ENCODE measurements around the gene MAP3K7CL.
"Not testable (repeated sequence)": the region's sequence is repeated elsewhere in the genome, so short reads cannot be mapped to it uniquely, and the experiment has no call there.

The MAP3K7CL gene

DNA sequence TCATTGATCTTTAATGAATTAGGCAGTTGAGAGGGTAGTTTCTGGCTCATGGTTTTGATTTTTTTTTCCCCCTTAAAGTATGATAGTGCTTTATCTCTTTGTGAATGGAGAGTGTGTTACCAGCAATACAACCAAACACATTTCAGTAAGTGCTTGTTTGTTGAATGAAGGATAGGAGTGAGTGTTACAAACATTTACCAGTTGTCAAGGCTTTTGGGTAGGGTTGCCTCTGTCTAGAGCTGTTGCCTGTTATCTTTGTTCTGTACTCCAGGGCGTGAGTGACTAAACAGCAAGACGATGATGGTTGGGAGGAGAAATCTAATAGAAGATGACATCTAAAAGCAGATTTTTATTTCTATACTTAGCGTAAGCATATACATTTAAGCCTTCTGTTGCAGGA lies 21.5 kb downstream of the MAP3K7CL start:
- Histone ChIP-seq H3K4me1 (ENCODE audit: control insufficient read depth, insufficient read depth, low read length, poor library complexity, severe bottlenecking) (no peaks in the 10 kb centered on the region), H3K4me3 (ENCODE audit: insufficient read depth, low read depth, low read length, poor library complexity, severe bottlenecking) (no peak overlapping the region), H3K9me3 (ENCODE audit: control insufficient read depth, low read length) (no peaks in the 10 kb centered on the region), H3K27me3 (replicated peaks; ENCODE audit: control insufficient read depth, insufficient read depth, low read length, poor library complexity, severe bottlenecking) (no peaks in the 10 kb centered on the region), H3K27ac (ENCODE audit: insufficient read depth, low read length, poor library complexity, severe bottlenecking) (no peak overlapping the region), H3K36me3 (ENCODE audit: control insufficient read depth, insufficient read depth, low read length) (peaks cover 3% of the 10 kb centered on the region)
- no peak for DNase-seq

DNA sequence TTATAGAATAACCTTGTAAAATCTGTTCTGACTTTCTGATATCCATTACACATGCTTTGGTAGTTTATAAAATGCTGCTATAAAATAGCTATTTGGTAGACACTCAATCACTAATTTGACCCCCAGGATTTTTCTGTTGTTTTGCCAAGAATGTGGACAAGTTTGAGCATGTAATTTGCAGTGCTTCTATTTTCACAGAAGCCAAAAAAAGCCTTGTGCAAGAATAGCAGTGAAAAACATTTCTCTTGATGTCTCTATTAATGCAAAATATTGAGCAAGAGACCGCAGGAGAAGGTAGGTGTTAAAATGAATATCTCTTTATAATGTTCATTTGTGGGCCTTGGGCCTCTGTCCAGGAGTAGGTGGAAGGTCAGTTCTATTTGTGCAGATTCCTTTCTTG lies 22.5 kb downstream of the MAP3K7CL start:
- Histone ChIP-seq H3K27ac (ENCODE audit: insufficient read depth, low read length, poor library complexity, severe bottlenecking) (no peak overlapping the region), H3K9me3 (ENCODE audit: control insufficient read depth, low read length) (no peaks in the 10 kb centered on the region), H3K4me3 (ENCODE audit: insufficient read depth, low read depth, low read length, poor library complexity, severe bottlenecking) (no peak overlapping the region), H3K36me3 (ENCODE audit: control insufficient read depth, insufficient read depth, low read length) (peaks cover 3% of the 10 kb centered on the region), H3K4me1 (ENCODE audit: control insufficient read depth, insufficient read depth, low read length, poor library complexity, severe bottlenecking) (no peaks in the 10 kb centered on the region), H3K27me3 (replicated peaks; ENCODE audit: control insufficient read depth, insufficient read depth, low read length, poor library complexity, severe bottlenecking) (no peaks in the 10 kb centered on the region)
- no peak for DNase-seq

GRCh38 chr21:29154270-29154669 lies 23.8 kb downstream of the MAP3K7CL start:
- Histone ChIP-seq H3K4me3 (ENCODE audit: insufficient read depth, low read depth, low read length, poor library complexity, severe bottlenecking) (no peak overlapping the region), H3K27me3 (replicated peaks; ENCODE audit: control insufficient read depth, insufficient read depth, low read length, poor library complexity, severe bottlenecking) (no peaks in the 10 kb centered on the region), H3K36me3 (ENCODE audit: control insufficient read depth, insufficient read depth, low read length) (peaks cover 3% of the 10 kb centered on the region), H3K4me1 (ENCODE audit: control insufficient read depth, insufficient read depth, low read length, poor library complexity, severe bottlenecking) (no peaks in the 10 kb centered on the region), H3K9me3 (ENCODE audit: control insufficient read depth, low read length) (no peaks in the 10 kb centered on the region), H3K27ac (ENCODE audit: insufficient read depth, low read length, poor library complexity, severe bottlenecking) (no peak overlapping the region)
- DNase-seq, result no peak

DNA sequence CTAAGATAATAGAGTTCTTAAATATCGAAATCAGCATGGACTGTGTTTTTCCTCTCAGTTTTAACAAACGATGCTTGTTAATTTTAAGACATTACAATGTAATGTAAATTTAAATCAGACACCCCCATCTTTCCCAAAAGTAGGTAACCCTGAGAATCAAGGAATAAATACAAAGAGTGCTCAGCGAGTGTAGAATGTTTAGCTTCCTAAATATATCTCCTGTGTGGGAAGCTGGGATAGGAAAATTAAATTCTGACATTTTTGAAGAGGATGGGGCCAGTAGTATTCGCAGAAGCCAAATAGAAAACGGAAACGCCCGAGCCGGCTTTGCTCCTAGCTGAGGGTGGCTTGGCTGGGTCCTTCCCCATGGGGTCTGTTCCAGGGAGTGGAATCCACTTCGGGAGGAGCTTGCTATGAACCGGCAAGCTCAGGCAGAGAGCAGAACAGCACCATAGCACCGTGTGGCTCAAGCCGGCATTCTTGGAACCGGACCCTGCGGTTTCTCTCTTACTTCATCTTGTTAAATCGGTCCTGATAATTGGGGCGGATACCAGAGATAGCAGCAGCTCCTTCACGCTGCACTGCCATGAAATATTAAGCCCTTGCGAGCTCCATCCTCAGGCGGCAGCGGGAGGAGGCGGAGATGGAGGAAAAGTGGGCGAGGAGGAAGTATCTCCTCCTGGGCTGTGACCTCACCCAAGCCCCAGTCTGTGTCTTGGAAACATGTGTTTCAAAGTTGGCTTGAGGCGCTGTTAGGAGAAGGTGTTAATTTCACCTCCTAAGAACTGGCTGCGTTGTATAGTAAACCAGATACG lies 24.9 kb downstream of the MAP3K7CL start:
- Histone ChIP-seq H3K4me3 (ENCODE audit: insufficient read depth, low read depth, low read length, poor library complexity, severe bottlenecking) (no peak overlapping the region), H3K9me3 (ENCODE audit: control insufficient read depth, low read length) (no peaks in the 10 kb centered on the region), H3K27me3 (replicated peaks; ENCODE audit: control insufficient read depth, insufficient read depth, low read length, poor library complexity, severe bottlenecking) (no peaks in the 10 kb centered on the region), H3K4me1 (ENCODE audit: control insufficient read depth, insufficient read depth, low read length, poor library complexity, severe bottlenecking) (no peaks in the 10 kb centered on the region), H3K36me3 (ENCODE audit: control insufficient read depth, insufficient read depth, low read length) (peaks cover 3% of the 10 kb centered on the region), H3K27ac (ENCODE audit: insufficient read depth, low read length, poor library complexity, severe bottlenecking) (no peak overlapping the region)
- DNase-seq, result no peak

GRCh38 chr21:29155933-29156260 lies 25.5 kb downstream of the MAP3K7CL start:
- no peak overlapping the region for H3K27ac ChIP-seq (ENCODE audit: insufficient read depth, low read length, poor library complexity, severe bottlenecking)
- H3K27me3 ChIP-seq (replicated peaks; ENCODE audit: control insufficient read depth, insufficient read depth, low read length, poor library complexity, severe bottlenecking), result no peaks in the 10 kb centered on the region
- H3K4me3 ChIP-seq (ENCODE audit: insufficient read depth, low read depth, low read length, poor library complexity, severe bottlenecking), result no peak overlapping the region
- no peak for DNase-seq
- H3K36me3 ChIP-seq (ENCODE audit: control insufficient read depth, insufficient read depth, low read length), result peaks cover 3% of the 10 kb centered on the region
- no peaks in the 10 kb centered on the region for H3K4me1 ChIP-seq (ENCODE audit: control insufficient read depth, insufficient read depth, low read length, poor library complexity, severe bottlenecking)
- no peaks in the 10 kb centered on the region for H3K9me3 ChIP-seq (ENCODE audit: control insufficient read depth, low read length)

GRCh38 chr21:29157080-29157479 lies 26.6 kb downstream of the MAP3K7CL start:
- Histone ChIP-seq H3K9me3 (ENCODE audit: control insufficient read depth, low read length) (no peaks in the 10 kb centered on the region), H3K4me3 (ENCODE audit: insufficient read depth, low read depth, low read length, poor library complexity, severe bottlenecking) (no peak overlapping the region), H3K27me3 (replicated peaks; ENCODE audit: control insufficient read depth, insufficient read depth, low read length, poor library complexity, severe bottlenecking) (no peaks in the 10 kb centered on the region), H3K27ac (ENCODE audit: insufficient read depth, low read length, poor library complexity, severe bottlenecking) (no peak overlapping the region), H3K36me3 (ENCODE audit: control insufficient read depth, insufficient read depth, low read length) (peaks cover 3% of the 10 kb centered on the region), H3K4me1 (ENCODE audit: control insufficient read depth, insufficient read depth, low read length, poor library complexity, severe bottlenecking) (no peaks in the 10 kb centered on the region)
- no peak for DNase-seq

DNA sequence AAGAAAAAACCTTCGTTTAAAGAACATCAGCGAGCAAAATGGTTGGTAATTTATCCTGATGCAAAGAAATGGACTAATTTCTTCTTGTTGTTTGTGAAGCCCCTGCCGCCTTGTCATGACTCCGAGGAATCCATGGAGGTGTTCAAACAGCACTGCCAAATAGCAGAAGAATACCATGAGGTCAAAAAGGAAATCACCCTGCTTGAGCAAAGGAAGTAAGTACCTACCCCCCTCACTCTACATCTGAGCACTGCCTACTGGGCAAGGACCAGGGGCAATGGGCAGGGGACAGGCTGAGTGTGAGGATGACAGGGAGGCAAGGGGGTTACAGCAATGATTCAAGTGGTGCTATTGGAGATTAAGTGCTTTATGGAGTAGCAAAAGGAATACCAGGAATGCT lies 29.4 kb downstream of the MAP3K7CL start:
- H3K9me3 ChIP-seq (ENCODE audit: control insufficient read depth, low read length), result no peaks in the 10 kb centered on the region
- no peak overlapping the region for H3K4me3 ChIP-seq (ENCODE audit: insufficient read depth, low read depth, low read length, poor library complexity, severe bottlenecking)
- H3K27me3 ChIP-seq (replicated peaks; ENCODE audit: control insufficient read depth, insufficient read depth, low read length, poor library complexity, severe bottlenecking), result no peaks in the 10 kb centered on the region
- no peaks in the 10 kb centered on the region for H3K4me1 ChIP-seq (ENCODE audit: control insufficient read depth, insufficient read depth, low read length, poor library complexity, severe bottlenecking)
- peaks cover 3% of the 10 kb centered on the region for H3K36me3 ChIP-seq (ENCODE audit: control insufficient read depth, insufficient read depth, low read length)
- no peak overlapping the region for H3K27ac ChIP-seq (ENCODE audit: insufficient read depth, low read length, poor library complexity, severe bottlenecking)
- no peak for DNase-seq

GRCh38 chr21:29162825-29163224 lies 32.4 kb downstream of the MAP3K7CL start:
- not testable (repeated sequence) for H3K27ac ChIP-seq (ENCODE audit: insufficient read depth, low read length, poor library complexity, severe bottlenecking); H3K36me3 ChIP-seq (ENCODE audit: control insufficient read depth, insufficient read depth, low read length); DNase-seq; H3K4me1 ChIP-seq (ENCODE audit: control insufficient read depth, insufficient read depth, low read length, poor library complexity, severe bottlenecking); H3K9me3 ChIP-seq (ENCODE audit: control insufficient read depth, low read length); H3K27me3 ChIP-seq (replicated peaks; ENCODE audit: control insufficient read depth, insufficient read depth, low read length, poor library complexity, severe bottlenecking); H3K4me3 ChIP-seq (ENCODE audit: insufficient read depth, low read depth, low read length, poor library complexity, severe bottlenecking)

DNA sequence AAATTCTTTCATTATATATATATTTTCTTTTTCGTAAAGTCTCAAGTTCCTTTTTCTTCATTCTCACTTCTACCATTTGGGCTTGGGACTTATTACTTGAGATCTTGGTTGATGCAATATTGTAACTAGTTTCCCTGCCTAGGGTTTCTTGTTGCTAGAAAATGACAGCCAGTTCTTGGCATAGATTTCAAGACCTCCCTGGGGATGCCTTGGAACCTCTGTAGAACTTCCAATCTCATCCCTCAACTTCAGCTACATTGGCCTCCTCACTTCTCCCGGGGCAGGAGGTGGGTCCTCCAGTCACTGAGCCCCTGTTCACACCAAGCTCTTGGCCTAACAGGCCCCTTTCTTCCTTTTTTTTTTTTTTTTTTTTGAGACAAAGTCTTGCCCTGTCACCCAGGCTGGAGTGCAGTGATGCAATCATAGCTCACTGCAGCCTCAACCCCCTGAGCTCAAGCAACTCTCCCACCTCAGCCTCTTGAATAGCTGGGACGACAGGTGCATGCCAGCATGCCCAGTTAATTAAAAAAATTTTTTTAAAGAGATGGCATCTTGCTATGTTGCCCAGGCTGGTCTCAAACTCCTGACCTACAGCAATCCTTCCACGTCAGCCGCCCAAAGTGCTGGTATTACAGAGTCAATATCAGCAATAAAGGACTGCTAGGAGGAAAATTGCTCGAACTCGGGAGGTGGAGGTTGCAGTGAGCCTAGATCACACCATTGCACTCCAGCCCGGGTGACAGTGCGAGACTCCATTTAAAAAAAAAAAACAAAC lies 33.1 kb downstream of the MAP3K7CL start:
- H3K4me3 ChIP-seq (ENCODE audit: insufficient read depth, low read depth, low read length, poor library complexity, severe bottlenecking), result no peak overlapping the region
- no peaks in the 10 kb centered on the region for H3K4me1 ChIP-seq (ENCODE audit: control insufficient read depth, insufficient read depth, low read length, poor library complexity, severe bottlenecking)
- no peak for DNase-seq
- no peak overlapping the region for H3K27ac ChIP-seq (ENCODE audit: insufficient read depth, low read length, poor library complexity, severe bottlenecking)
- H3K36me3 ChIP-seq (ENCODE audit: control insufficient read depth, insufficient read depth, low read length), result no peaks in the 10 kb centered on the region
- H3K9me3 ChIP-seq (ENCODE audit: control insufficient read depth, low read length), result no peaks in the 10 kb centered on the region
- no peaks in the 10 kb centered on the region for H3K27me3 ChIP-seq (replicated peaks; ENCODE audit: control insufficient read depth, insufficient read depth, low read length, poor library complexity, severe bottlenecking)

GRCh38 chr21:29164323-29164942 lies 34.0 kb downstream of the MAP3K7CL start:
- Histone ChIP-seq H3K9me3 (ENCODE audit: control insufficient read depth, low read length) (no peaks in the 10 kb centered on the region), H3K4me3 (ENCODE audit: insufficient read depth, low read depth, low read length, poor library complexity, severe bottlenecking) (no peak overlapping the region), H3K27me3 (replicated peaks; ENCODE audit: control insufficient read depth, insufficient read depth, low read length, poor library complexity, severe bottlenecking) (no peaks in the 10 kb centered on the region), H3K27ac (ENCODE audit: insufficient read depth, low read length, poor library complexity, severe bottlenecking) (no peak overlapping the region), H3K4me1 (ENCODE audit: control insufficient read depth, insufficient read depth, low read length, poor library complexity, severe bottlenecking) (no peaks in the 10 kb centered on the region), H3K36me3 (ENCODE audit: control insufficient read depth, insufficient read depth, low read length) (no peaks in the 10 kb centered on the region)
- DNase-seq, result no peak
